8988T (cell line): ENCODE measurements around the gene RSPO3.
"Not testable (repeated sequence)": the region's sequence is repeated elsewhere in the genome, so short reads cannot be mapped to it uniquely, and the experiment has no call there.

Source experiments
- DNase-seq: peaks from one replicate; pipeline ENCODE4 v3.0.0; 2011

RSPO3 gene

GRCh38 chr6:127207591-127208120, 89.2 kb downstream of the RSPO3 start:
- no peak for DNase-seq

GRCh38 chr6:127210725-127211124, 92.3 kb downstream of the RSPO3 start:
- DNase-seq: no peak

- no peak for DNase-seq
Measured at GRCh38 chr6:127212376-127212775, 93.9 kb downstream of the RSPO3 start.

- DNase-seq: not testable (repeated sequence)
Measured at GRCh38 chr6:127214032-127214431, 95.6 kb downstream of the RSPO3 start.

GRCh38 chr6:127214531-127214930, 96.1 kb downstream of the RSPO3 start:
- DNase-seq: not testable (repeated sequence)

- no peak for DNase-seq
Measured at GRCh38 chr6:127215931-127216330, 97.5 kb downstream of the RSPO3 start.

- no peak for DNase-seq
Measured at GRCh38 chr6:127216810-127217789, 98.6 kb downstream of the RSPO3 start.

GRCh38 chr6:127219869-127220268, 101.4 kb downstream of the RSPO3 start:
- DNase-seq: no peak

- no peak for DNase-seq
Measured at GRCh38 chr6:127221201-127221600, 102.7 kb downstream of the RSPO3 start.

- no peak for DNase-seq
Measured at GRCh38 chr6:127222418-127222817, 103.9 kb downstream of the RSPO3 start.

- no peak for DNase-seq
Measured at GRCh38 chr6:127225497-127225896, 107.0 kb downstream of the RSPO3 start.

GRCh38 chr6:127233819-127234218, 115.3 kb downstream of the RSPO3 start:
- DNase-seq: not testable (repeated sequence)

GRCh38 chr6:127243501-127243900, 125.0 kb downstream of the RSPO3 start:
- DNase-seq: no peak
